Epidermal melanocyte (primary cell): ENCODE measurements around the gene PEX10.

Experiments used
- DNase-seq: peaks from one replicate; pipeline ENCODE4 v3.0.0; 2011; ENCODE audit warnings: low spot score; ENCODE audit not compliant: insufficient read length

The PEX10 gene

DNA sequence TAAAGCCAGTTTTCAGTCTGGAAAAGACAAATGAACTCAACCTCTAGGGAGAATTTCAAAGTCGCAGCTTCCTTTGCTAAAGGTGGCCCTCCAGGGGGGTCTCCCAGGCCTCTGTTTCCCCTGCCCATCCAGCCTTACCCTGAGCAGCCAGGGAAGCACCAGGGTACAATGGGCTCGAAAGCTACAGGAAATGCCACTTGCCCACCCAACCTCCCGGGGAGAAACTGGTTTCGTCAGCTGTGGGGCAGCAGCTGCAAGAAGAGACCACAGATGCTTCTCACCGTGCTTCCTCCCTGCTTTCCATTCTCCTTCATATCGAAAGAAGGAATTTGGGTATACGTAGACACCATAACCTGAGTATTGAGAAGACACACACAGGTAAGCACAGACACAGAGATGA lies 22.7 kb downstream of the PEX10 start:
- no peak for DNase-seq

DNA sequence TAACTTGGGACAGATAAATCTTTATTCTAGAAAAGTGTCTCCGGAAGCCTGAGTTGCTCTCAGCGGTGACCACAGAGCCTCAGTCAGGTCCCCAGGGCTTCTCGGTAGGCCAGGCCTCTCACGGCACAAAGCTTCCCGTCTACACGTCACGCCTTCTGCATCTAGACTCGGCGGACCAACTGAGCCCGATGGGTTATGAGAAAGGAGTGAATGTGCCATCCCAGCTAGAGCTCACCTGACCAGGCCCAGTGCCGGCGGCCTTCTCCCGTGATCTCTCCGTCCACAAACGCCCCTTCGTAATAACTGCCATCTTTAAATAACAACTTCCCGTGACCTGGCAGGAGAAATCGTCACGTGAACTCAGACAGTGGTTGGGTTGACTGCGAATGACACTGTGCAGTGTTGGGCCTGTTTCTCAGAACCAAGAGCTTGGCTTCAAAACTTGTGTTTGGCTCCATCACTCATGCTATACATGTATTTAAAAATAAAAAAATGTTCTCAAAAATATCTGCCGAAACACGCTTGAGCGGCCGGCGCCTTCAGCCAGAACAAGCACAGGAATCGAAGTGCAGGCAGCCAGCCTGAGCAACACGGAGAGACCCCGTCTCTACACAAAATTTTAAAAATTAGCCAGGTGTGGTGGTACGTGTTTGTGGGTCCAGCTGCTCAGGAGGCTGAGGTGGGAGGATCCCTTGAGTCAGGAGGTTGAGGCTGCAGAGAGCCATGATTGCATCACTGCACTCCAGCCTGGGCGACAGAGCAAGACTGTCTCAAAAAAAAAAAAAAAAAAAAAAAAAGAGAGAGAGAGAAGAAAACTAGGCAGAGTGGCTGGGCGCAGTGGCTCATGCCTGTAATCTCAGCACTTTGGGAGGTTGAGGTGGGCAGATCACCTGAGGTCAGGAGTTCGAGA lies 24.1 kb downstream of the PEX10 start:
- DNase-seq: no peak

DNA sequence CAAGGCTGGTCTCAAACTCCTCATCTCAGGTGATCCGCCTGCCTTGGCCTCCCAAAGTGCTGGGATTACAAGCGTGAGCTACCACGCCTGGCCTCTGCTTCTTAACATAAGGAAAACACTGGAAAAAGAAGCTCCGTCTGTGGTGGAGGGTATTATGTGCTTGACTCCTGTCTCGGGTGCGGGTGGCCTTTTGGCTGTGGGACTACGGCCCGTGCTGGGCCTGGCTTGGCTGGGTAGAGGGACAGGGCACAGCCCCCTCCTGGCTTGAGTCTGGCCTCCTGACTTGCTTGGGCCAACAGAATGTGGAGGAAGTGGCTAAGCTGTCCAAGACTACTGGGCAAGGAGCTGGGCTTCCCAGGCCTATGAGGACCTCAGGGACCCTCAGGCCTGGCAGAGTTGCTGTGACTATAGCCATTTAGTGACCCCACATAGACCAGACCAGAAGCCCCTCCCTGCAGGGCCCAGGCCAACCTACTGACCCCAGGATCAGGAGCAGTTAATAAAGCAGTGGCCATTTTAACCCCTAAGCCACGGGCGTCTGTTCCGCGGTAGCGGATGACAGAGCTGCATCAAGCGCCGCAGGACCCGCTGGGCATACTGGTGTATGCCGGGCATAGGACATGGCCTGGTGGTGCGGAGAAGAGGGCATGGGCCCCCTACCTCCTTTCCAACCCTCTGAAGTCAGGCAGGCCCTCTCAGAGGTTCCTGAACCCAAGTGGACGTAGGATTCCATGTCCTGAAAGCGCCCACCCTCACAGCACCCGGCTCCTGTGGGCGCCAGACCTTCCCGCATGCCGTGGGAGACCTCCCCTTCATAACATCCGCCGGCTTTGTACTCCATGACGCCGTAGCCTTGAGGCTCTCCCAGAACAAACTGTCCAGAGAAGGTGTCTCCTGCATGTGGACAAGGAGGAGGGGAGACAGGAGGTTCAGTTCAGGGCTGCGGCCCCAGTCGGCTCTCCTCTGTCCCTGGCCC lies 25.4 kb downstream of the PEX10 start:
- no peak for DNase-seq

DNA sequence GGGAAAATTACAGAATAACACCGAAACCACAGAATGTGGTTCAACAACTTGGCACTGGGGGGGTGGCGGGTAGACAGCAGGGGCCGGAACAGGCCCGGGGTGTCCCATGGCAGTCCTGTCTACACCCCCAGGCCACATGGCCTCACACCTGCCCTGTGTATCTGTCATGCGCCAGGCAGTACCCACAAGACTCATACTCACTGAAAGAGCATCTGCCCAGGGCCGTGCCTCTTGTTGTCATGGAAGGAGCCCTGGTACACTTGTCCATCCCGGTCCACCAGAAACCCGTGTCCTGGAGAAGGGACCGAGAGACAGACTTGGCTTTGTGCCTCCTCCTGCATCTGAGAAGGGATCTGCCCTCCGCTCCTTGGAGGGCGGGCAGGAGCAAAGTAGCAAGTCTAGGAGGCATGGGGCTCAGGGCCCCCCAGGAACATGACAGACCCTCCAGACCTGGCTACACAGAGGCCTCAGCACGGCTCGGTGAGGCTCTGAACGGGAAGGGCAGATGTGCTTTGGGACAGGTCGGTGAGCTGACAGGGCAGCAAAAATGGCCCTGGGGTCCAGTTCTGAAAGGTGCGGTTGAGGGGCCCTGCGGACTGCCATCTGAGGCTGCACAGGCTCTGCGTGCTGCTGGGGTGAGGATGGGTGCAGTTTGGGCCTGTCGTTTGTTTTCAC lies 26.6 kb downstream of the PEX10 start:
- DNase-seq: no peak

DNA sequence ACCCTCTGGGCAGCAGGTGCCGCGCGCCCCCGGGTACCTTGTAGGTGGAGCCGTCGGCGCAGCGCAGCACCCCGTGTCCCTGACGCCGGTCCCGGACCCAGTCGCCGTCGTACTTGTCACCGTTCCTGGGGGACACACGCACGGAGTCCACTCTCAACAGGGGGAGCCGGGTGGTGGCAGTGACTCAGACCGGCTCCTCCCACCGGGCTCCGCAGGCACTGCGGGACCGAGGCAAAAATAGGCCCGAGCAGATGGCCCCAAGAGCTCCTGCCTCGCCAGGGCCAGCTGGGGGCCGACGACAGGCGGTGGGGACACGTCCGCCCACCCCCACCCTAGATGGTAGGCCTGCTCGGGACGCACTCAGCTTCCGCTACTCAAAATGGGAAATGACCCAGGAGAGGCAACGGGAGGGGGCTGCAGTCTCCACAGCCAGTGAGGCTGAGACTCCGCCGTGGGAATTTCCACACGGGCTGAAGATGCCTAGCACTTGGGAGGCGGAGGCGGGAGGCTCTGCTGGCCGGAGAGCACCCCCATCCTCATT lies 27.4 kb downstream of the PEX10 start:
- DNase-seq: no peak

DNA sequence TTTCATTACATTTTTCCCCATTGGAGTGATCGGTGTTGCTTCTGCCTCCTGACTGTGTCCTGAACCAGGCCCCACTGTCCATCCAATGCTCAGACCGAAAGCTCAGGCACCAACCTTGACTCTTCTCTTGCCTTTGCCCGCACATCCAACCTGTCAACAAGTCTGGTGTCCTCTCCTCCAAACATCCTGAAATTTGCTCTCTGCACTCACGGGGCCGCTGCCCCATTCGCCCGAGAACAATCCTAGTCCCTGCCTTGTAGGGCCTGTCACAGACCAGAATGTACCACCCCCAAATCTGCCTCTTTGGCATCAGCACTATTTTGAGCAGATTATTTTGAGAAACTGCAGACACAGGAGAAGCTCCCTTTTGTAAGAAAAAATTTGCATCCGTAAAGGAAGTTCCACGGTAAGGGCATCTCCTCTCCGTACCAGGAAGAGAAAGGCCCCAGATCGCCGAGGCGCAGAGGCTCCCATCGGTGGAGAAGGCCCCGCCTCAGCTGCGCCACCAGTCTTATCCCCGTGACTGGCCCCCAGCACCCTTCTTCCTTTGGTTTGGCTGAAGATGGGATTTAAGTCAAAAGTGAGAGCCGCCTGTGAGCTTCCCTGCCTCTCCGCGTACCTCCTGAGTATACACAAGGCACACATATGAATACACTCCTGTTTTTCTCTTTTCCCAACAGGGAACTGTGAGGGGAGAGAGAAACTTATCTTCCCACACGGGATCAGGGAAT lies 28.1 kb downstream of the PEX10 start:
- DNase-seq: no peak

DNA sequence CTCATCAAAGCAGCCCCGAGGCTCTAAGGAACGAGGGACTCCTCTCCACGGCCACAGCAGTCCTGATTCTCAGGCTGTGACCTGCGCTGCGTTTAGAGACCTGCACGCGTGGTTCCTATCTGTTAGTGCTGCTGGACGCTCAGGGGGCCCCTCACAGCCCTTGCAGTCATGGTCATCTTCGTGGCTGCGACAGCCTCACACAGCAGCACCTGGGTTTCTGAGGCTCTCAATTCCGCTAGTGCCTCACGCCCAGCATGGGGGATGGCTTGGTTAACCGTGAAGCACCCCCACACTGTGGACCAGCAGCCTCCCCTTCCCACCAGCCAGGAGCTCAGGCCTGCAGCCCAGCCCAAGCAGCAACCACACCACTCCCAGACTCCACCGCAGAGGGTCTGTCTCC lies 28.8 kb downstream of the PEX10 start:
- no peak for DNase-seq

DNA sequence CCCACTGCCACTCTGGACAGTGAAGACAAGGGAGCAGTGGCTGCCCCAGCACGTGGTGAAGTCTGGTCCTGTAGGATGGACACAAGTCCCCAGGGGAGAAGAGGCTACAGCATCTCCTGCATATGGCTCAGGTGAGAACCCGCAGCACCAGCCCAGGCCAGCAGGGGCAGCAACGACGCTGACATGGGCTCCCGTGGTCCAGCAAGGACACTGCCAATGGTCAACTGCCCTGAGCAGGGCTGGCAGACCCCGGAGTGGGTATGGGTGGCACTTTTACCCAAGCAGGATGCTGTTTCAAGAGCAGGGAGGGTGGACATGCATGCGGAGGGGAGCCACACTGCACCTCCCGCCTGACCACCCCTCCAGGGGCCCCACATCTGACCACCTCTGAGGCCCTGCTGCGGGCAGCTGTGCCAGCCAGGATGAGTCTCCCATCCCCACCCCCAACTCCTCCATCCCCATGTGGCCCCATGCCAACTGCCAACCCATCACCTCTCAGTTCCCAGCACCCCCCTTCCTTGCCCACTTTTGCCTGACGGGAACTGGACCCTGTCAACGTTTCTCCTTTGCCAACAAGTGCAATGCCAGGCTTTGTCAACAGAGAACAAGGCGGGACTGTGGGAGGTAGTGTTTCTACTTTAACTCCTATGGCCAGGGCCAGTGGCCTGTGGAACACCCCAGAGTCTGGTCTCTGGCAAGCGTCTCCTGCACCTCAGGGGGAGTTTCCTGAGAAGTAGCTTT lies 29.6 kb downstream of the PEX10 start:
- no peak for DNase-seq

DNA sequence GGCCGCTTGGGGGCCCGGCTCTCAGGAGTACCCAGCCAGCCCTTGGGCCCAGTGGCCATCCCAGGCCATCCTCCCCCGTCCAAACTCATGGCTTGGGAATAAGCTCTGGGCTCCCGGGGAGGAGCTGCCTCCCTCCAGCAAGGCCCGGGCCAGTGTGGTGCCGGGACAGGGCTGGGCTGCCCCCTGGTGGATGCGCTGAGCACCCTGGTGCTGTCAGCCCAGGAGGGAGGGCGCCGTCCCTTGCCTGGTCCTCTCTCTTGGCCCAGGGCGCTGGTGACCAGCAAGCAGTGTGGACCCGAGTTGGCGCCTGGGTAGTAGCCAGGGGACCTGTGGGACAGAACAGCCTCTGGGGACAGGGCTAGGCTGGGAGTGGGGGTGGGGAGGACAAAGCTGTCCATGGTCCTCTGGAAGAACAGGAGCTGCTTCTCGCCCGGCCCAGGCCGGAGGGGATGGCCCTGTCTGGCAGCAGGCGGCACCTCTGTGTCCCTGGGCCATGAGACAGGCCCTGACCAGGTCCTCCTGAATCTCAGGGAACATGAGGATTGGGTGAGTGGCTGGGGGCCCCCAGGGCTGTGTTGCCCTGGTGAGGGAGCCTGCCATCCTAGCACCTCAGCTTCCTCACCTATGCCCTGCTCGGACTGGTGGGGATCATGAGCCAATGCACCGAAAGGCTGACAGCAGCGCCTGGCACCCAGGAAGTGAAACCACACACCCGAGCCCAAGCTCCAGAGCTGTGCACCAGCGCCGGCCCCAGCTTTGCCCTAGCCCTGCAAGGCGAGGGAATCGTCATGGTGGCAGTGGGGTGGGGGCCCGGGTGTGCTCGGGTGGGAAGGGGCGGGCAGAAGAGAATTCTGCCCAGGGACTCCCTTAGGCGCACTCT lies 30.4 kb downstream of the PEX10 start:
- DNase-seq: peak; percentile 97

DNA sequence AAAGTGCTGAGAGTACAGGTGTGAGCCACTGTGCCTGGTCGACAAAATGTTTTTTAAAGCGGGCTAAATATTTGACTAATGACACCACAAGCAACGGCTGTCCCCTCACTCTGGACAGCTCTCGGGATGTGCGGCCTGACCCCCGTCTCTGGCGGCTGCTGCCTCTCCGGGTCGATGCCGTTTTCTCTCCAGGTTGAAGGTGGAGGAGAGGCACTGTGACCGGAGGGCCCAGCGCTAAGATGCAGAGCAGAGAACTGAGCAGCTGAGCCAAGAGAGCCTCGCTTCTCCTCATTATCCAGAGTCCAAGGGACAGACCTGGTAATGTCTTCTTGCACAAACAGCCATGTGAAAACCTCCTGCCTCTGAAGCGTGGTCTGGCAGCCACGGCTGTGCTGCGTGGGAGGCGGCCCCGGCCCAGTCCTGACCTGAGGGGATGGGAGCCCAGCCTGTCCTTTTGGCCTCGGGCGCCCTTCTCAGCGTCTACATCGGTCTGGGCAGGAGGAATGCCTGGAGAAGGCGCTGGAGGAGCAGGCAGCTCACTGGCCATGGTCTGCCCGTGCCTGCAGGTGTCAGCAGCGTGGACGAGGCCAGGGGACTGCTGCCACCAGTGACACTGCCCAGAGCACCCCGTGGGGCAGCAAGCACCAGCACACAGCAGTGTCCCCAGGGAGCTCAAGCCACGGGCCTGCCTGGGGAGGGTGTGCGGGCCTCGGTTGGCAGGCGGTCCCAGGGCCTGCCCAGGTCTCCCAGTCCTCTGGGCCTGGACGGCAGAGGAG lies 31.4 kb downstream of the PEX10 start:
- DNase-seq: no peak

DNA sequence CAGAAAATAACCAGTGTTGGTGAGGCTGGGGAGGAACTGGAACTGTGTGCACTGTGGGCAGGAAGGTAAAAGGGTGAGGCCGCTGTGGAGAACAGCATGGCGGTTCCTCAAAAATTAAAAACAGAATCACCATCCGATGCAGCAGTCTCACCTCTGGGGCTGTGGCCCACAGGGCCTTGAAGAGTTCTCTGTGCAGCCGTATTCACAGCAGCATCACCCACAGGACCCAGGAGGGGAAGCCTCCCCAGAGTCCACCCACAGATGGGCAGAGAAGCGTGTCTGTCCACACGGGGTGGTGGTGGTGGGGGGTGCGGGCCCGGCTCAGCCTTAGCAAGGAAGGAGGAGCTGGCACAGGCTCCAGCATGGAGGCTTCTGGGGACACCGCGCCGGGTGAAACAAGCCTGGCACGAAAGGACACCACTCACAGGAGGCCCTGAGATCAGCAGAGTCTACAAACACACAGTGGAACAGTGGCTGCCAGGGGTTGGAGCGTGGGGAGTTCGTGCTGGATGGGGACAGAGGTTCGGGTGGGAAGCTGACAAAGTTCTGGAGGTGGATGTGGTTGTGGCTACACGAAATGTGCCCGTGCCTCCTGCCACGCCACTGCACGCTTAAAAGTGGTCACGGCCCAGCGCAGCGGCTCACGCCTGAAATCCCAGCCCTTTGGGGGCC lies 32.5 kb downstream of the PEX10 start:
- no peak for DNase-seq

DNA sequence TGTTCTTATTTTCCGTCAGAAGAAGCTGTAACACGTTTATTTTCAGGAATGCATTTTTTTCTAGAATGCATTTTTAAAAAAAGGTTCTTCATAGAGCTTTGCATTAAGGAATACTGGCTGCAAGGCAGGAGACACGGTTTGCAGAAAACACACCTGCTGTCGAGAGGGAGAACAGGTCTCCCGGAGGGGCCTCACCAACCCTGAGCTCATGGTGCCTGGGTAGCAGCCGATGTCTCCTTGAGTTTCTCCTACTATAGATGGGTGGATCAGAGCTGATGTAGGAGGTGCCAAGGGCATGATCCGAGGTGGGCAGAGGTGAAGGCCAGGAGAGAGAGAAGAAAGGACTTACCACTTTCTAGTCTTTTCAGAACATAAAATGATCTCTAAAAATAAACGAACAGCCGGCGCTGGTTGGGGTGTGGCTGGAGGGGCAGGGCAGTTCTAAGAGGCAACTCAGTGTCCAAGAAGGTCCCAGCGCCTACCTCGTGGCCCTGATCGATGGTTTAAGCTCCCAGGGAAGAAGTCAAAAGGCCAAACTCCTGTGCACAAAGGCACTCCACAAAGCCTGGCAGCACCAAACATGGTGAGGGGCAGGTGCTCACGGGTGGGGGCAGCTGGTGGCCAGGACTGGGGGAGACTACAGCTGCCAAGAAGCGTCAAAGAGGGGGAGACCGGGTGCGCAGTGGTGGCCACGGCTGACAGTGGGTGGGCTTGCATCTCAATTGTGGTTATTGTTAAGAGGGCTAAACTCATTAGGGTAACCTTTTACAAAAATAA lies 33.2 kb downstream of the PEX10 start:
- no peak for DNase-seq

DNA sequence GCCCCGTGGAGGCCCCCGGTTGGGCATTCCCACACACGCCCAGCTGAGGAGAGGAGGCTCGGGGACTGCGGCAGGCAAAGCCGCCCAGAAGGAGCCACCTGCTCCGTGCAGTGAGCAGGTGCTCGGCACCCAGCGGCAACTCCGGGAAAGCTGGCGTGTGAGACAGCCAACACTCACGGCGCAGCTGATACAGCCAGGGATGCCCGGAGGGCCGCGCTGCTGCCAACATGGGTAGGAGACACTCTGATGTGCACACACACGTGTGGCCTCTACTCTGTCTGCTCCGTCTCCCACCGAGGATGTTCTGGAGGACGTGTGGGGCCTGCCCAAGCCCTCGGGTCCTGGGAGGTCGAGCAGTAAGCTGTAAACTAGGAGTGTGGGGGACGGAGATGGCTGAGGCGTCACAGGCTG lies 33.9 kb downstream of the PEX10 start:
- no peak for DNase-seq

DNA sequence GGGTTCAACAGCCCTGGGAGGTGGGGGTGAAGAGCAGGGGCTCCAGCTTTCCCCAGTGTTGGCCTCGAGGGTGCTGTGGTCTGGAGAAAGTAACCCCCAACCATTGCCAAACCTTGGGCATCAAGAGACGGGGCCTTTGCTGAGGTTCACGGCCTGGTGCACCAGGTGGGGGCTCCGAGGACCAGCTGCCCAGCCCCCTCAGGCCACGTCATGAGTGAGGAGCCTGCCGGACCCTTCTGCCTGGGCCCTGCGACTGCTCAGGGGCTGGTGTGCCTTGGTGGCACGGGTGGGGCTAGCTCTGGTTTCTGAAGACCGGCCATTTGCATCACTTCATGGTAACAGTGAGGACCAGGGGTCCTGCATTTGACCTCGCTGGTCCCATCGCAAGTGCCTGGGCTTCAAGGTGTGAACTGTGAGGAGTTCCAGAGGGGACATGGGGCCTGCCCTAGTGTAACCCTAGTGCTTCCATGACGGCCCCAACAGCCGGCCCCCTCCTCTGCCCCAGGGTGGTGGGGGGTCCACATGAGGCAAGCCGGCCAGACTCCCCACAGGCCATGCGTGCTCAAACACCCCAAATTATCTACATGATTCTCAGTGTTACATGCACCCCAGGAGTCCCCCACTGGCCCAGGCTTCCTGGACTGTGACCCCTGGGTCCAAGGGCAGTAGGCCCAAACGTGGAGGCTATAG lies 34.5 kb downstream of the PEX10 start:
- no peak for DNase-seq

DNA sequence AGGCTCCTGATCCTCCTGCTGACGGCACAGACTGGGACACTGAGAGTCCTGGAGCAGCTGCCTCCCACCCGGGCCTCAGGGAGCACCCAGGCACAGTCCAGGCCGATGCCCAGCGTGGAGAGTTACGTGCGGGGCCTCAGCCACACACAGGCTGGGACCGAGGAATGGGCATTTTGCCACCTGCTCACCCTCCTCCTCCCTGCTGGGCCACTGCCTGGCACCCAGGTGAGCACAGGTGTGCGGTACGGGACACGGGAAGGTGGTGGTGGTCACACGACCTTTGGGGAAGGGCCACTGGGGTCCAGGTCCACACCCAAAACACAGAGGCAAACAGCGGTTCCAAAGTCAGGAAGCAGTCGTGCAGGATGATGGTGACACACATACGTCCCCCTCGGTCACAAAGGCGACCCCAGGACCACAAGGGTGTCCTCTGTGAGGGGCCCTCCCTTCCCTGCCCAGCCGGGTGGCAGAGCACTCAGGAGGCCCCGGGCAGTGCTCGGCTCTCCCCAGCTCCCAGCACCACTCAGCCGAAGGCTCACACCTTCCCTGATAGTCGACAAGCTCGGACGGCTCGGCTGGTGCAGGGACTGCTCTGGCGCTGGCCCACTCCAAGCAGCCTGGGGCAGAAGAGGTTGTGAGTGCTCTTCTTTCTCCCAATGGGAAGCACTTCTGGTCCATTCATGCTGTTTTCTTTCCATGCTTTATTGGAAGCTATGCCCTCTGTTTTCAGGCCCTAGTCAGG lies 35.3 kb downstream of the PEX10 start:
- DNase-seq: no peak
